Erythroblast (primary cell): ENCODE results near the gene MATK.

Experiments
- GATA1 ChIP-seq: IDR thresholded peaks from 2 replicates; pipeline ENCODE4 v1.6.1; 2011; ENCODE audit warnings: low read depth, mild to moderate bottlenecking, control low read depth, low read length, moderate library complexity
- POLR2A ChIP-seq: IDR thresholded peaks from 2 replicates; pipeline ENCODE4 v1.6.1; 2011; ENCODE audit warnings: mild to moderate bottlenecking, low read length

DNA sequence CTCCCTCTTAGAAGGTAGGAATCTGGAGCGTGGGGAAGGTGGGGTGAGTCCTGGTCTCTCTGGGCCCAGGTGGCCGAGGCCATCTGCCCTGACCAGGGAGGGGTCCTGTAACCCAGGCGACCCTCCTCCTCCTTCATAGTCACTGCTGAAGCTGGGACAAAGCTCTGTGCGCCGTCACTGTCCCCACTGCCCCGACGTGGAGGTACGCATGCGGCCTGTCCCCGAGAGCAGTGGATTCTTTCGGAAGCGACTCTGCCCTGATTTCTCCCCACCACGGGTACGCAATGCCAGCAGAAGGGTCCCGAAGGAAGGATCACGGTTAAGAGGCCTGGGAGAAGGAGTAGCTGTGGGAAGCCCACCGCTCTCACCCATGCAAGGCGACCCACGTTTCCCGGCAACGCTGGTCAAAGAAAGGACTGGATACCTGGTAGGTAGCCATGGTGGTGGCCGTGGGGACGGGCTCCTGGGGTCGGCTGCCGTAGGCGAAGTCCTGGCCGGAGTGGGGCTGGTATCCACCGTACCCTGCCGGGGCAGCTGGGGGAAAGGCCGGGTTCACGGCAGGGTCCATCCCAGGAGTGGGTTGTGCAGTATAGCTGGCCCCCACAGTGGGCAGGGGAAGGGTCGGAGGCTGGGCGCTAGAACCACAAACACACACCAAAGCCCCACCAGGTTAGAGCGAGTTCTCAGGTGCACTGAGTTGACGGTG lies 48.3 kb upstream of the MATK start:
- TF ChIP-seq POLR2A (no peak), GATA1 (no peak)
